Tongue (tissue), 2 donors: ENCODE data around the gene MTERF1. TPM values are rescaled to one million over a fixed set of nuclear protein-coding genes. Genes with fewer than 3 reads are reported as not detected.
"Not testable (repeated sequence)": the region's sequence is repeated elsewhere in the genome, so short reads cannot be mapped to it uniquely, and the experiment has no call there.

Source experiments
- DNase-seq: peaks from one replicate; pipeline ENCODE4 v3.0.0-alpha.2; 2015
- total RNA-seq: library from RNA; depleted of rRNA; stranded (reverse); fragments of >200 nt; gene quantifications from one replicate; pipeline ENCODE4 v1.2.3, GENCODE V29; 2014

Gene MTERF1
- total RNA-seq, 1 donor from 2014 or later: 14.6 TPM

DNA sequence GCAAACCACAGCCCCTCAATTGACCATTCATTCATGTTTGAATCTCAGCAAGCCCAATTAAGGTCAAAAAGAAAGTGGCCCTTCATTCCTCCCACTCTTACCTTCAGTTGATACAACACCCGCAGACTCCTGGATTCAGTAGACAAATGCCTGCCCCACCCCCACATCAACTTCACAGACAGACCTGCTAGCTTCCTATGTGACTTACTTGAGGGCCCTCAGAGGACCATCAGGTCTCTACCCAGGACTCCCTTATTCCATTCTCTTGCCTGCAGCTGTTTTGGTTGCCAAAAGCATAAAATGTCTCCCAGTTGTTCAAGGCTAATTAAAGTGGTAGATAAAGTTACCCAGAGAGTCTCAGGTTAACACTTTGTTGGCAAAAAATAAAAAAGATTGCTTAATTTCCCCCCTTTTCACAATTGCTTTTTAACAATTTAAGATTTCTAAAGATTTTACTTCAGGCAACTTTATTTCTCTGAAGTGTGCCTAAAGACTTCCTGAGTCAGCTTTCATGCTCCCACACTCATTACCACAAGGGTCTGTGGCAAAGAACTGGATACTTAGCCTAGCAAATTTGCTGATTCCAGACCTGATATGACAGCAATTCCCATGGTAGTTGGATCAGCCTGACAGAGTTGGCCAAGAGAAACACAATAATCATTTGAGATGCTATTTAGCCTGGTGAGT lies 3.3 kb upstream of the MTERF1 start:
- peak; percentile 11 for DNase-seq

DNA sequence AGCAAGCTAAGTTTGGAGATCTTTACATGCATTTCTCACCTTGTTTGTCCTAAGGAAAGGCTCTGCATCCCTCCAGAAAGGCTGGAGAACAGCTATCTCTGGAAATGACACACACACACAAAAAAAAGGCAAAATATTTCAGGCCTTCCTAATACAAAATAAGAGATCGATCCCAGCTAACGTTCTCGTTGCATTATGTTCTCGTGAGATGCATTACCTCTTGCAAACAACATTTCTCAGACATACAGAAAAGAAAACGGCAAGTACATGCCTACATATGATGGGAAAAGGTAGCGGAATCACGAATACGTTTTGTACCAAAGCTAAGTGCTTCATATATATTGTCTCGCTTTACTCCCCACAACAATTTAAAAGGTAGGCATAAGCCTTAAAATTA lies 488 bp downstream of the MTERF1 start:
- no peak for DNase-seq

DNA sequence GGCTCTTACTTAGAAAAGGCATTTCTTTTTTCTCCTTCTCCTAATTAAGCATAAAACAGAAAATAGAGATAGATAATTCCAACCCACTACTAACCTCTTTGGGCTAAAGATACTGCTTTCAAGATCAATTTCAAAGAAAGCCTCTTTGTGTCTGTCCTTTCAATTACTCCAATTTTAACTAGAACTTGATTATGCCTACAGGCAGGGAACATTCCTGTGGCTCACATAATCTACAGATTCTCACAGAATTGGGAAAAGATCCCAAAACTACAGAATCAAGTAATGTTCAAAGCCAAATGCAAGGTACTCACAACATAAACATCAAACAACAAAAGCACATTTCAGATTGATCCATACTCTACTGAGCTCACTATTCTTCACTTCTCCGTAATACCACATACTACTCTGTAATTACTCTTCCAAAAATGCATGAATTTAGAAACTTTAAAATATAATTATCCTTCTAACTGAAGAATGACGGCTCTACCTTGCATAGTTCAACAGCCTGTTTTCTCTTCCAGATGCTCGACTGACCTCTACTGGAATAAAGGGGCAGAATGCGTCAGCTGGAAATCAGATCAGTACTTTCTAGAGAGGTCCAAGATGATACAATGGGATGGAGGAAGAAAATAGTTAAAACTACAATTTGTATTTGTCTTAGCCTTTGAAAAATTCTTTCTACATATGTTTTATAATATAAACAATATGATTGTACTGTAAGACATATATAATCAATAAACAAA lies 3.9 kb downstream of the MTERF1 start:
- peak; percentile 25 for DNase-seq

DNA sequence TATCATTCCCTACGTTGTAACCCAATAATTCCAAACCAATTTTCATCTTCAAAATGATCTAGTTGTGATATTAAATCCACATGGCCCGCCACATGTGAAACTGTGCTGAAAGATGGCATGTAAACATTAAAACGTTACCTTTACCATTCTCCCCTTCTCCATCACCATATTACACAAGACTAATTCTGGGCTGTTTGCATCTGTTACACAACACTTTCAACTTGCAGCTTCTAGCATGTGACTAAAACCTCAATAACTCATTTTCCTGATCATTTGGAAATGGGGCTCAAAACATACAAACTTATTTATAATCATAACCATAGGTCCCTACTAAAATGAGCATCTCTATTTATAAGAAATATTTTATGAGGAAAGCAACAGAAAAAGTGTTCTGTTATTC lies 4.7 kb downstream of the MTERF1 start:
- DNase-seq: no peak

DNA sequence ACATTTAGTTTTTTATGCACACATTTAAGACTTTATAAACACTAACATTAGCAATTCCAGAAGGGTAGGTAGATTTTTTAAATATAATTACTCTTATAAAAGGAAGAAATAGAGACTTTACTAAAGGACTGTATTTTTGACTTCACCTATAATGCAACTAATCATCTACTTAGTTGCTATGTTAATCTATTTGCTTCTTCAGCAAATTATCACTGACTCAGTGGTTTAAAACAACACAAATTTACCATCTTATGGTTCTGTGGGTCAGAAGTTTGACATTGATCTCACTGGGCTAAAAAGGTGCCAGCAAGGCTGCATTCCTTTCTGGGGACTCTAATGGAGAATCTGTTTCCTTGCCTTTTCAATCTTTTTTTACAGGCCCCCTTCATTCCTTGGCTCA lies 7.6 kb downstream of the MTERF1 start:
- DNase-seq: no peak

DNA sequence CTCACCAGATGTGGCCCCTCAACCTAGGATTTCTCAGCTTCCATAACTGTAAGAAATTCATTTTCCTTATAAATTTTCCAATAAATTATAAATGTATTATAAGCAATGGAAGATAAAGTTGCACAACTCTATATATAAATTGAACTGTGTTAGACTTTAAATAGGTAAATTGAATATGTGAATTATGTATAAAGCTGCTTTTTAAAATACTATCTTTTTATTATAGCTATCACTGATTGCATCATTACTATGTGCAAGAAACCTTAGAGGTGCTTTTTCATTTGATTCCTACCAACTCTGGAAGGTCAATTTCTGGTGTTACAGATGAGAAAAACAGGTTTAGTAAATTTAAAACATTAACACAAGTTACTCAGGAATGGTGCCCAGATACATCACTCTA lies 8.4 kb downstream of the MTERF1 start:
- DNase-seq: no peak

DNA sequence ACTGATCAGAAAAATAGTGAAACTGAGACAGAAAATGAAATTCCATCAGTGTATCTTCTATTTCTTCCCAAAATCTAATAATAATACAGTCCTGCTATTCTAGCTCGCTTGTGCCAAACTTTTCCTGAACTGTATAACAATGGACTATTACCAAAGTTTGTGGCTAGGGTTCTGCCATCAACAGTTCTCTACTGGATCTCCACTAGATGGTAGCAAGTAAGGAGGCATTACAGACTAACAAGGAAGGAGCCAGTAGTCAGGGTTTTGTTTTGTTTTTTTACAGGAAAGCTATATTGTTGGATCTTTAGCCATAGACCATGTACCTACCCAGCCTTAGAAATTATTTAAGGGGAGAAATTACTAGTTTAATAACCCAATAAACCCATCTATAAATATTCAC lies 10.8 kb downstream of the MTERF1 start:
- DNase-seq: no peak

DNA sequence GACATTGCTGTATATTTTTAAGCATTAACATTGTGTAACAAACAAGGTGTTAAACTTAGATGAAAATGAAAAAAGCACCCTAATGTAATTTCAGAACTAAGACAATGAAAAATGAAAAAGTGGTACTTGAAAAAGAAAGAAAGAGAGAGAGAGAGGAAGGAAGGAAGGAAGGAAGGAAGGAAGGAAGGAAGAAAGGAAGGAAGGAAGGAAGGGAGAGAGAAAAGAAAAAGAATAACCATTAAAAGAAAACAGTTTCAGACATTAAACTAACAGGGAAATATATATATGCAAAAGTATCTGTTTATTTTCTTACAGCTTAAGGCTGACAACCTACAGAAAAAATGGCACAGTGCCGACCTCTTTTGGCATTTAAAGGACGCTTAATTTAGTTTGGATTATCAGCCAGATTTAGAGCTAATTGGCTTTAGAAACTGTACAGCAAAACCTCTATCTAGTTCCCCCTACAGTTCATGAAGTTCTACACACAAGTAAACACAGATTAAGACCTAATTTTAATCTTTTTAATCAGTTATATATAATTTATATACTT lies 13.8 kb downstream of the MTERF1 start:
- DNase-seq: peak; percentile 19

DNA sequence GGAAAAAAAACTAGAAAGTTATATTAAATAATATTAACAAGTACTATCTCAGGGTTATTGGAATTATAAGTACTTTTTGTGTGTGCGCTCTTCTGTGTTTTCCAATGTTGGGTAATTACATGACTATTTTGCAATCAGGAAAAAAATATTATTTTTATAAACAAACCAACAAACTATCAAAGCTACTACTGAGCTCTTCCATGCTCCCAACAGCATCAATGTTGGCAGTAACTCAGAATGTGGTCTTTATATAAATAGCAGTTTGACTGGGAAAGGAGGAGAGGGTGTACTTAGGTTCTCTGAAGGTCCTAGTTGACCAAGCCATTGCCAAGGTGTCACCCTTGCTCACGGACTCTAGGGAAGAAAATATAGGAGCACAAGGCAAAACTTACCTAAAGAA lies 15.0 kb downstream of the MTERF1 start:
- no peak for DNase-seq

DNA sequence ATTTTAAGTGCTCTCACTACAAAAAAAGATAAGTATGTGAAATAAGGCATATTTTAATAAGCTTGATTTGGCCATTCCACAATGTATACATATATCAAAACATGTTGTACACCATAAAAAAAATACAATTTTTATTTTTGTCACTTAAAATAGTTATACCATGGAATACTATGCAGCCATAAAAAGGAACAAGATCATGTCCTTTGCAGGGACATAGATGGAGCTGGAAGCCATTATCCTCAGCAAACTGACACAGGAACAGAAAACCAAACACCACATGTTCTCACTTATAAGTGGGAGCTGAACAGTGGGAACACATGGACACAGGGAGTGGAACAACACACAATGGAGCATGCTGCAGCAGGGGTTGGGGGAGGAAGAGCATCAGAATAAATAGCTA lies 15.9 kb downstream of the MTERF1 start:
- DNase-seq: not testable (repeated sequence)

DNA sequence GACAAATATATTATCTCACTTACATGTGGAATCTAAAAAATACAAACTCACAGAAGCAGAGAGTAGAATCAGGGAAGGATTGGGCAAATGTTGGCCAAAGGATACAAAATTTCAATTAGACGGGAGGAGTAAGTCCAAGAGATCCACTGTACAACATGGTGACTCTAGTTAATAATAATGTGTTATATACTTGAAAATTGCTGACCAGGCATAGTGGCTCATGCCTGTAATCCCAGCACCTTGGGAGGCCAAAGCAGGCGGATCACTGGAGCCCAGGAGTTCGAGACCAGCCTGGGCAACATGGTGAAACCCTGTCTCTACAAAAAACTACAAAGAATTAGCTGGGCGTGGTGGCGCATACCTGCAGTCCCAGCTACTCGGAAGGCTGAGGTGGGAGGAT lies 16.4 kb downstream of the MTERF1 start:
- no peak for DNase-seq

DNA sequence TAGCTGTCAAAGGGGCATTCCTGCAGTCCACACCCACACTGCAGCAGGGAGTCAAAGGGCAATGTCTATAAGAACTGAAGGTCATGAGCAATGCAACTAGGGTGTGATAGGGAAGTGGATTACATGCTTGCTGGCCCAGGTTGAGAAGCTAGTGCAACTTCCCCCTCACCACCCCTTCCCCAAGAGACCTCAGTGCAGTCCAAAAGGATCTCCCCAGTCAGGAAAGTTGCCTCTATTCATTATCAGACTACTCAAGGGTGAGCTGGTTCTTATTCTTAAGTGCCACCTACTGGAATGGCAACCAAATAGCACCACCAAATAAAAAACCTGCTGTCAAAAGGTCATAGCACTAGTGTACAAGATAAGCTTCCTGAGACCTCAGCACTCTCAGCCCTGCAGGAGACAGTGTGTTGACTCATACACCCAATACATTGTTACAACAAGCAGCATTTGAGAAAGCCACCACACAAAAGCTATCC lies 28.2 kb downstream of the MTERF1 start:
- DNase-seq: no peak

DNA sequence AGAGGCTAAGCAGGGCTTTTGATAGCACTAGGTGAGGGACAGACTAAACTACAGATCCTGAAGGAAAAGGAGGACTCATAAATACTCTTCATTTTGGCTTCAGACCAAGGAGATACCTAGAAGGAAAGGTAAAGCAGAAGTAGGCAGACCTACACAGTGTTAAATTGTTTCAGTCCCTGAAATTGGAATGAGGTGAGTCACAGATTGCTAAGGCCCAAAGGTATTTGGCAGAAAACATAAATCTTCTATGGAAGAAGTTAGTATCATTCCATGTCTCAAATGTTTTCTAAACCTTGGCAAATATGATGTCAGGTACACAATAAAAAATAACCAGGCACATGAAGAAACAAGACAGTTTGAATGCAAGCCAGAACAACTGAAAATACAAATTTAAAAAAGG lies 30.0 kb downstream of the MTERF1 start:
- no peak for DNase-seq

DNA sequence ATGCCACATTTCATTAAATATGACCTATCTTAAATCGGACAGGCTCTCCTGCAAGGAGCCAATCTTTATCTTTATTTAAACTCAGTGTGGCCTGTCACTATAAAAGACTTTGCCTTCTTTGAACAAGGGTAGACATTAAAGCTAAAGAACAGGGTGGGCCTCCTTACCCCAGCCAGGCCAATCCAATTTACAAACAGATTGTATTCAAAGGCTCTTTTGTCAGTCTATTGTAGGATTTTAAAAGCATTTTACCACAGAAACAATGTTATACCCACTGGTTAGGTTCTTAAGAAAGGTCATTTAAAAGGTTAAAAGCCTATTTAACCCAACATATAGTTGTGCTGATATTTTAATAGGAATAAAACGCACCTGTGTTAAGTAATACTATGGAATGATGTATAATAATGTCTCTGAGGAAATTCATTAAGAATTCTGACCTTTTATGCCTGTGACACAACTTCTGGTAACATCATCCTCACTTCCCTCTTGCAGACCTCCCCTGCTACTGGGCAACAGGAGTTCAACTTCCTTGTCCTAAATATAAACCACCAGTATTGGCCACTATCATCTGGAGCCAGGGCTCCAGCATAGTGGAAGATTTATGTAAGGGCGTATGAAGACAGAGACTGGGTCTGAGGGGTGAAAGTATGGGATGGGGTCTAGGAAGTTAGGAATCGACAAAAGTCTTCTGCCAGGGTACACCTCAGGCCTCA lies 32.5 kb downstream of the MTERF1 start:
- DNase-seq: no peak

DNA sequence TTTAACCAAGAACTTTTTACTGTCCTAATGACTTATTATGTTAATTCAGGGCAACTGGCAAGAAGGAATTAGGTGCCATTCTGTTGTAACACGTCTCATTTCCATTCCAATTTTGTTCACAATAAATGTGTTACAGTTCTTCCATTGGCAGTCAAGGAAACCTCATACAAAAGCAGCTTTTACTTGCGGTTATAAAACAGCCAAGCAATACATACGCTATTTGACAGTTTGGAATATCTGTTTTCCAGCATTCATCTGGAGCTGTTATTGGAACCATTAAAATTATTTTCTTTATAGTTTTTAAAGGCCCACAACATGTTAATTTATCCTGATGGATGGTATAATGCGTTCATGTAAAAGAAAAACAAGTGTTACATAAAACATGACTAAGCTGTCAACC lies 33.3 kb downstream of the MTERF1 start:
- peak; percentile 14 for DNase-seq

DNA sequence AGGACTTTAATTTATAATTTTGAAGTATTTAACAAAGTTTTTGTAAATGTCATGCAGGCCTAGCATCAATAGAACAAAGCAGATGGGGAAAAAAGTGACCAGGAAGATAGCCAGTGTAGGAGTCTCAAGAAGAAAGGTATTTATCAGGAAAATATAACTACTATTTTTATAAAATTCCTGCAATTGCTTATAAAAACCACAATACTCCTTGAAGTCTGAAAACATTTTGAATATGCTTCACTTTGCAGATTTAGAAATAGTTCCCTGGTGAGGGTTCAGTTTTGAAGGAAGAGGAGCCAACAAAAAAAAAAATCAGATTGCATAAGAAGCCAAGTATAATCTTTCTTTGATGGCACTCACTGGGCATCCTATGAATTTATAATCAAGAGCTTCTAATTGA lies 34.1 kb downstream of the MTERF1 start:
- no peak for DNase-seq

DNA sequence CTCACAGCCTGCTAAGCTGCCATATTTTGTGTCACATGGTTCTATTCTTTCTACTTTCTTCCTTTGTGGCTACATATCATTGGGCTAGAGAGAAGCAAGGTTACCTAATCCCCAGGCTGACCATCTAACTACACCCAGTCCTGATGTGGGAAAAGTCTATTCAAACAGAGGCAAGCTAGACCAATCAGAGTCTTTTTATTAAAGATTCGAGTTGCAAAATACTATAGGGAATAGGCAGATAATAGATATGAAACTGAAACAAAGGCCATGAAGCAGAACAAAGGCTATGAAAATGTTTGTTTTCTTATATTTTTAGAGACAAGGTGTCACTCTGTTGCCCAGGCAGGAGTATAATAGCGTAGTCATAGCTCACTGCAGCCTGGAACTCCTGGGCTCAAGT lies 36.7 kb downstream of the MTERF1 start:
- DNase-seq: no peak

DNA sequence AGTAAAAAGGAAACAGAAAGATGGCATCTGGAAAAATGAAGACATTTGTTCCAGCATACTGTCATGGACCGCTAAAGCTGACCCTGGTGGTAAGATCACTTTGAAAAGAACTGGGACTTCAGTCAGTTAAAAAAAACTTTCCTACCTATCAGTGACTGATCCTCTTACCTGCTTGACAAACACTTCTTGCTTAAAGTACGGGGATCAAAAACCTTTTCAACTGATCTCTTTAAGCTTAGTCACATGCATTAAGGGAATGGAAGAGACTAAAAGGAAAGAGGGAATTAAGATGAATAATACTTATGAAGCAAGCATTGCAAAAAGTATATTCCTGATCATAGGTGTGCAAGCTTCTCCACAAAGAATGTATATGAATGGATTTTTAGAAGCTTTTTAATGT lies 42.1 kb downstream of the MTERF1 start:
- DNase-seq: no peak

DNA sequence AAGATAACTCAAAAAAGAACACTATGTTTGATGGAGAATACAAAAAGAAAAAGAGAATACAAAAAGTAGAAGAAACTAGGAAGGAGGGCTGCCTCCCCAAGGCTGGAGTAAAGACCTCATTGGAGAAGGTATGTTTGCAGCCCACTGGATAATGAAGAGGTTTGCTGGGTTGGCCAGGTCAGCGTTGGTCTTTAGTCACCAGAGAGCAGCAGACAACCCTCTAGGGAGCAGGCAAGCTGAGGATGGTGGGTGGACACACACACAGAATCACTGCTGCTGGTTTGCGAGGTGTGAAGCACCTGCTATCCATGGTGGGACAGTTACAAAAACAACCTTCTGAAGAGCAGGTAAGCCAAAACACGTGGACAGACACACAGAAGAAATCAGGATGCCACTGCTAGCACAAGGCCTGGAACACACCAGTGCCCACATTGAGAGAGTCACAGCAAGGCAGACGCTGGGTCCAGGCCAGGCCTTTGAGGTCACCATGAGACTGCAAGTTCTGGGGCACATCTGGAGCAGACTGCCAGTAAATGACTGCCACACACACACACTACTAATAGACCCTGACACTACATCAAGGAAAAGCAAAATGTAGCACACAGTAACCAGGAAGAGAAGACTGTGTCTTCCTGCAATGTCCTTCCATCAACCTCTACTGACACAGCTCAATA lies 43.0 kb downstream of the MTERF1 start:
- no peak for DNase-seq

DNA sequence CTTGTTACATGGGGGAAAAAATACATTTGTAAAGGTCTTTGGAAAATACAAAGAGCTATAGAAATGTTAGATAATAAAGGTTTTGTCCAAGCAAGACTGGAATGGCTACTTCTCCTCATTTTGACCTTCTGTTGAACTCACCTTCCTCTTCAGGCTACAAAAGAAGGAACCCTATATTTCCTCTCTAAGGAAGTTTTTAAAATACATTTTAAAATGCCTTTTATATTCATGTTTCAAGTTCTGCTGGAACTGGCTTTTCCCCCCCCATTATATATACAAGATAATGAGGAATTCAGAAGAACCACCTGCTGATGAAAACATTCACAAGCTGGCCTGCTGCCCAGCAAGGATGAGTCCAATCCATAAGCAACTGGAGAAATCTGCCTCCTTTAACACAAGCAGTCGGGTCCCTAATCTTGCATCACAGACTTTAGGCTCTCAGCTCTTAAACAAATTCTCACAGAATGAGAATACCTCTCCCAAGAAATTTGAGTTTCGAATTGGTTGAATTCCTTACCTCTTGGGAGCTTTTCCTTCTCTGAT lies 44.6 kb downstream of the MTERF1 start:
- DNase-seq: peak; percentile 53

DNA sequence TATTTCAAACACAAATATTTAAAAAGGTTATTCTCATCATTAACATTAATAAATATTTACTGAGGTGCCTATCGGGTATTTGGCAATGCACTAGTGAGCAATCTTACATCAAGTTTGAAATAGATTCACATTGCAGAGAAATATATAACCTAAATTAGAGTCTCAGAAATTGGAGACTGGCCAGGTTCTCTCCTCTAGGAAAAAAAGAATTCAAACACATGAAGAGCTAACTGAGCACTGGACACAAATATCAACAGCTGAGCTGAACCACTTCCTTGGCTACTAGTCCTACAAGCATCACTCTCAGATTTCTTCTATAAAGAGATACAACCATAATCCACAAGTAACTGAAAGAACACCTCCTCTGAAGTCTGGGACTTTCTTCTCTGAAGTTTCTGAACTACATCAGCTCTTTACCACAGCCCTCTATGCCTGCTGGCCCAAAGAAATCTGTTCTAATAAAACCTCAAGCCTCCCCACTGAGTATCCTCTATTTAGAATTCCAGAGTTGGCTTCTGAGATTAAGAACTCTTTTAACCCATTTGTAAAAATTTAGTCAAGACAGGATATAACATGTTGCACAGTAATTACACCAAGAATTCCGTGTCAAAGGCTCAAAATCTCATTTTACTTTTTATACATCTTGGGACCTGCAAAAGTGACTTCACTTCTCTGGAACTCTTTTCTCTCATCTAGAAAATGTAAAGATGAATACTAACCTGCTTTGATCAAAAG lies 45.2 kb downstream of the MTERF1 start:
- DNase-seq: peak; percentile 27
